Activated gamma-delta T cell (primary cell): Measurements from ENCODE around the gene HOXB8.
A peak's percentile ranks its signal among the peaks of the same experiment; 100 is the strongest.

ENCODE experiments used
- DNase-seq: peaks from one replicate; lab custom pipeline; 2025; lab: John Stamatoyannopoulos, UW

HOXB8 gene

GRCh38 chr17:48596000-48596734 is 18.9 kb downstream of the HOXB8 start:
- no peak for DNase-seq

DNA sequence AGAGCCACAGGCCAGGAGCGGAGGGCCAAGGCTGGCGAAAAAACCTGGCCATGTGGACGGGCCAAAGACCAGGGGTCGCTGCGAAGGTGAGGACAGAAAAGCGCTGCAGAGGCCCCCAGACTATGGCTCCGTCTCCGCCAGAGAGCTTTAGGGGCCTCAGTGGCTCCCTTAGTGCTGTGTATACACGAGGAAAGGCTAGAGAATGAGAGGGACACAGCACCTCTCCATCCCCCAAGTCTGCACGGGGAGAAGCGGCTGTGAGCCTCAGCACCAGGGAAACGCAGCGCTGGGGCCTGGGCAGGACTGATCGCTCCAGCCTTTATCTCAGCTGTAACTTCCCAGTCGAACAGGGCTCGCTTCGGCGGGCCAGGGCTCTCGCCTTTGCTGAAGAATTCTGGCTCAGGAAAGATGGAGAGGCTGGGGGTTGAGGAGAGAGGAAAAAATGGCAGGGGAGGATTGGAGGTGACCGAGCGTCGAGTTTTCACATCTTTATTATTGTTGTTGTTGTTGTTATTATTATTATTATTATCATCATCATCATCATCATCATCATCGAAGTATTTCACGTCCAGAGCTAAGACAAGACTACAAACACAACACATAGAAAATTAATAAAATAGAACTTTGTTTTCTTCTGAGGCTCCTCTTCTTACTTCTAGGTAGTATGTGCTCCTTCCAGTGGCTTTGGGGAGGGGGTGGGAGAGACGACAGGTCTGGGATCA is 19.7 kb downstream of the HOXB8 start:
- DNase-seq: no peak

DNA sequence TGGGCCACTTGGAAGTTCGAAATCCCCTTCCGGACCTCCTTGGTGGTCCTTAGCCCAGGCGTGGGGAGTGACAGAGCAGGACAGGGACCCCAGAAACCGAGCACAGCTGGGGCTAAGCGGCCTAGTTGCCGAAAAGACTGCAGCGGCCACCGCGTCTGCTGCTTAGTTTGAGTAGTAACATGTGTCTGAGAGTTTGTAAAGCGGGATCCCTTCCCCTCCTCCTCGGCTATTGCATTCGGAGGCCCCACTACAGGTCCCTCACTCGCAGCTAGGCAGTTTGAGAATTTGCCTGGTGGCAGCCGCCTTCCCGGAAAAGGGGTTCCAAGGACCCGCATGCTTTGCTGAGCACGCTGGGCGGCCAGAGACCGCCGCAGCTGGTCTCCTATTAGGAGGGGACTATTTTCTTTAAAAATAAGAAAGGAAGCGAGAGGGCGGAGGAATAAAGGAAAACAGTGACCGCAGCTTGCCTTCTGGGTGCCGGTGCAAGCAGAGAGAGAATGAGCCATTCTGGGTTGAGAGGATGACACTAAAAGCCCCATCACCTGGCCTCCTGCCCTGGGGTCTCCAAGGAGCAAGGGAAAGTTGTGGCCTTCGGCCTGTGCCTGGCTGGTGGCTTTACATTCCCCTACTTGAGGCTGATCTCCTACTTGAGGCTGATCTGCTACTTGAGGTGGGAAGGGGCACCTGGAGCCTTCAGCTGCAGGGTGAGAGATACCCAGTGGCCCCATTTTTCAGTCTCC is 20.4 kb downstream of the HOXB8 start:
- no peak for DNase-seq

- DNase-seq: peak; percentile 58
These were observed 21.1 kb downstream of the HOXB8 start for GRCh38 chr17:48593840-48594537.

DNA sequence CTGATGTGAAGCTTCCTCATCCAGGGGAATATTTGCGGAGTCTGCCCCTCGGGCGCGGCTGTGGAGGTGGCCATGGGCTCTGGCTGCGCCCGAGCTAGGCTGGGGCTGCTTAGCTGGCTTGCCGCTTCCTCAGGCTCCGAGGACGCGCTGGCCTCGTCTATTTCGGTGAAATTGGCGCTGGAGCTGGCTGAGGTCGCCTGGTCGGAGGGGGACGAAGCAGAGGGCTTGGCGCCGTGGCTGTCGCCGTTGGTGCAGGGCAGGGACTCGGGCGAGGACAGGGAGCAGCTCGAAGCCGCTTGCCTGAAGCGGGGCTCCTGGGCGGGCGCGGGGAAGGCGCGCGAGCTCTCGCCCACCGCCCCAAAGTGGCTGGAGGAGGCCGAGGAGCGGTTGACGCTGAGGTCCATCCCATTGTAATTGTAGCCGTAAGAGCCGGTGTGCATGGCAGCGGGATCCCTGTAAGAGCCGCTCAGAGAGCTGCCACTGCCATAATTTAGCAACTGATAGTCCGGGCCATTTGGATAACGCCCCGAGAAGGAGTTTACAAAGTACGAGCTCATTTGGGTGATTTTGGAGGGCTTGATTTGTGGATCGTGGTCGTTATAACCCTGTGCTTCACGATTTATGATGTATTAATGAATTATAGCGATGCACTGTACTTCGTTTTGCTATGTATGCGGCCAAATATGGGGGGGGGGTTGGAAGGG is 21.8 kb downstream of the HOXB8 start, which contains the start of gene HOXB5:
TSS of gene HOXB5 (minus strand) at position 654 of the 704 bp plus-strand sequence. CDS start at position 557, 97 bp downstream.
- no peak for DNase-seq

DNA sequence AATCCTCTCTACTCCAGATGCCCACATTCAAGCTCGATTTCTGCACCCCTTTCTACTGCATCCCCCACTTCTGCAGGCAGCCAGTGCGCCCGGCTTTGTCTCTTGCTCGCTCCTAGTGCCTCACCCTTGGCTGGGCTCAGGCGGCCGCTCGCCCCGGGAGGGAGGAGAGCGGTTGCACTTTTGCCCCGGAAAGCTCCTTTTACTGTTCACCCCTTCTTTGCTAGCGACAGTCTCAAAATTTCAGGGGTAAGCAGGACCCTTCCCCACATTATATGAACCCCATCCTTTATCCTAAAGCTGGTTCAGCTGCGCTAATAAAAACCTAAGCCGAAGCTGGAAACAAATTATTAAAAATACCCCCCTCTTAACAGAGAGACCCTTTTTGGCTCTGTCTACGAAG is 22.5 kb downstream of the HOXB8 start:
- no peak for DNase-seq

GRCh38 chr17:48592057-48592514 is 23.0 kb downstream of the HOXB8 start:
- no peak for DNase-seq

DNA sequence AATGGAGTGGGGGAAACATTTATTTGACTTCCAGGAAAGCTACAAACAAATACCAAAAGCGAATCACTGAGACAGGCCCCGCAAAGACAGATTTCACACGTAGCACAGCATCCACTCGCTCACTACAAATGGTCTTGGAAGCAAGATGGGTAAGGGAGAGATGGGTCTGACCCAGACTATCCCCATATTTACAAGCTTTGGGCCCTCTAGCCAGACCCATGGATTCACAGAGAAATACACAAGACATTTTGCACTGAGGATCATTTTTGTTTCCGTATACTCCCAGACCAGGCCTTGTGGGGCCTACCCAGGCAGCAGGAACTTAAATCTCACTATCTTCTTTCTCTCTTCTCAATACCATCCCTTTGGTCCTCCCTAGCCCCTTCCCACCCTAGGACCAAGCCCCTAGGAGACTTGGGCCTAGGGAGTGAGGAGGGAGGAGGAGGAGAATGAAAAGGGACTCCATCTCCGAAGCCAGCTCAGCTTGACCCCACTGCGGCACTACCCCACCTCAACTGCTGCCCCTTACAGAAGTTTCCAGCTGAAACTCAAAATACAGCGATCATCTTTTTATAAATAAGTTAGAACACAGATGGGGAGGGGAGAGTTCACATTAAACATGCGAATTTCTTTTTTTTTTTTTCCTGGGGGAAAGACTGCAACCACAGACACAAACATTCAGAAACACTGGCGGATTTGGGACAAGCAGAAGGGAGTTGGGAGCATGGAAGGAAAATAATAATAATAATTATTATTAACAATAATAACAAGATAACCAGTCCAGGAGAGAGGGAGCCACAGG is 23.6 kb downstream of the HOXB8 start:
- no peak for DNase-seq

DNA sequence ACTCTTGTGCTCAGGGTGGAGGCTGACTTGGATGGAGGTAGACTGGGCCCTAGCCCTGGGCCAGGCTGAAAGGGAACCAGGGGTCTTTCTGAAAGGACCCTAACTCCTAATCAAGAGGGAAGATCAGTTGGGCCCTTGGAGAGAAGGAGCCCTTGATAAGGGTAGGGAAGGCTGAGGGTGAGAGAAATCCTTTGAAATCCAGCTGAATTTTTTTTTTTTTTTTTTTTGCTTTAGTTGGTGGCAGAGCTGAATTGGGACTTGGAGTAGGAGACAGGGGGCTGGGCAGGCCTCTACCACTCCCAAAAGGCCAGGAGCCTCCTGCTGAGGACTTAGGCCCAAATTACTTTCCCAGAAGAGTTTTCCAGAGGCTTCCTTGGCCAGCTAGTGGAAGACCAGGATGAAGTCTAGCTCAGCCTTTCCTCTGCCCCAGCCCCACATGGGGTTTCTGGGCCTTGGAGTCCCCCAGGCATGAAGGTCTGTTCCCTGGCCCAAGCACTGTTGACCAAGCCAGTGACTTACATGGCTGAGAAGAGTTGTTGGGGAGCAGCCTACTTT is 24.4 kb downstream of the HOXB8 start:
- DNase-seq: no peak

DNA sequence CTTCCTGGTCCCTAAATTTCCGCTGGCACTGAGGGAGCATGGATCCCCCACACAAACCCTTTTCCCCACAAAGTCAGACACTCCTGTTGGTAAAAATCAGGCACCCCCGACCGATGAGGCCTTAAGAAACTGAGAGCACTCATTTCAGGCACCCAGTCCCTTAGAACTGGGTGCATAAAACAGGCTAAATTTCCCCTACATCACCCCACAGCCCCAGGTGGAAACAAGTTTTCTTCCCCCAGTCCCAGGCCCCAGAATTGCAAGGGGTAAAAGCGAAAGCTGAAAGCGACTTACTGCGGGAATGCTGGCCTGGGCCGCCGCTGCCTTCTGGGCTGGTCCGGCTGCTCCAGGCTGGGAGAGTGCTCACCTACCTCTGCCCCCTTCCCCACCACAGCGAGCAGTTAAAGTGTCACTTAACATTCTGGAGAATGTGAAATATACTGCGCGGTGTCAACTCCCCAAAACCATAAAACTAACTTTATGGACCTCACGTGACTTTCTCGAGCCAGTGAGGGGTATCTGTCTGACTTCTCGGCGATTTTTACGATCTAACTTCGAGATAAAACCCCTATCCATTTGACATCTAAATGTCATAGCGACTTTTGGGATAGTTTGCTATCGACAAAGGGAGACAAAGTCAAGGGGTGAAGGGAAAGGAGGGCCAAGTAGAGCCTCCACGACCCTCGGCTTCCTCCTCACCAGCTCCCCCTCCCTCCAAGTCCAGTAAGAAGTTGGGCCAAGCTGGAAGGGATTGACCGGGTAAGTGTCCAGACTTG is 25.1 kb downstream of the HOXB8 start, which contains the start of gene HOXB3:
TSS of gene HOXB3 (minus strand) at position 411 of the 776 bp plus-strand sequence. CDS start 37,767 bp downstream, outside the sequence.
- no peak for DNase-seq

DNA sequence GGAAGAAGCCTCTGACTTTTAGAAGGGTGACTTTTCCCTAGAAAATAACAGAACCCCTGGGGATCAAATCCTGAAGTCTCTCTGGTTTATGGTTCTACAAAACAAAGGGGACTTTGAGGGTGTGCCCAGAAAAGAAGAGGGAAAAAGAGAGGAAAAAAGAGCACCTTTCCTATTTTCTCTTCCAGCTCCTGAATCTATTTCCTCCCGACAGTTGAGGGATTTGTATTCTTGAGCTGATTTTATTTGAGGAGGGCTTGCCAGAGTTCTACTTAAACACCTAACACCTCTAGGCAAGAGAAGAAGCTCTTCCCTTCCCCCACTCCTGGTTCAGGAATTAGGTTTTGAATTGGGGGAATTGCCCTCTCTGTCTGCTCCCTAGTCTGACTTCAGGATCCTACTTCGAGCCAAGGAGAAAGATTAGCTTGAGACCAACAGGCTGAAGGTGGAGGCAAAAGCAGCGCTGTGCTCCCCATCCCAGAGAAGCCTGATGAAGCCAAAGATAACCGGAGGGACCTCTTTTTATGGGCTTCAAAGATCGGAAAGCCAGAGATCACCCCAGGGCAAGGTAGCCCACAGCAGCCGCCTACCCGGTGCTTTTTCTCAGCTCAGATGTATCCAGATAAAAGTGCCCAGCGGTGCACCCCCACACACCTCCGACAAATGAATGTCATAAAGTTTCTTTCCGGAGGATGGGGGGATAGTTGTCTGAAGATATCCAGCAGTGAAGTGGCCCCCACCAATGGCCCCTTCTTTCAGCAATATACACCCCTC is 25.8 kb downstream of the HOXB8 start:
- DNase-seq: no peak

- DNase-seq: no peak
These were observed 26.6 kb downstream of the HOXB8 start for GRCh38 chr17:48588528-48588927.

GRCh38 chr17:48588074-48588415 is 27.0 kb downstream of the HOXB8 start:
- DNase-seq: no peak

DNA sequence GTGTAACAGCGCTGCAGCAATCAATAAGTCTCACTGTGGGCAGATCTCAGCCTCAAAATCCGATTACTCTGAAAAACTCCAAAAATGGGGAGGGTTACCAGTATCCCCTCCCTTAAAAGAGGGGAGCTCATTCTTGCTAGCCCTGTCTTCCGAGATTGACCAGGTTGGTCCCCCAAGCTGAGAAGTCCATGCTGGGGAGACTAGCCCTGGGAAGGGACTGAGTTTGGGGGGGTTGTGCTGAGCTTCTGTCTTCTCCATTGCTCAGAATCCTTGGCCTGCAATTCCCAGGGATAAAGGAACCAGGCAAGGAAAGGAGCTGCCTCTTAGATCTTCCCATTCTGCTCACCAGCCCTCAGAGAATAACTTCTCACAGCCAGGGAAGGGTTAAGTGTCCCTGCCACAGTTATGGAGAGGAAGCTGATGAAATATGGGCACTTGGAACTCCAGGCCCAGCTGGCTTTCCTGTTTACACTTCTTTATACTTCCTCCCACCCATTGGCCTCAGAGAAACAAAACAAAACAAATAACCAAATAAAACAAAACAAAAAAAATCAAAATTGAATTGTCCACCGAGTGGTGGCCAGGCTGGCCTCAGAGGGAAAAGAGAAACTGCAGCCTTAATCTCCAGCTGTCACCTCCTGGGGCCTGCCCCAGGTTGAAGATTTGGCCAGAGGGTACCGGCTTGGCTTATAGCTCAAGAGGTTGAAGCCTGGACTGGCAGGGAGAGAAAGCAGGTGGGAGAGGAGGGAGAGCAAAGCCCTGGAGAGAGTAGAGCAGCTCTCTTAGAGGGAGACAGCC is 27.6 kb downstream of the HOXB8 start:
- DNase-seq: no peak

DNA sequence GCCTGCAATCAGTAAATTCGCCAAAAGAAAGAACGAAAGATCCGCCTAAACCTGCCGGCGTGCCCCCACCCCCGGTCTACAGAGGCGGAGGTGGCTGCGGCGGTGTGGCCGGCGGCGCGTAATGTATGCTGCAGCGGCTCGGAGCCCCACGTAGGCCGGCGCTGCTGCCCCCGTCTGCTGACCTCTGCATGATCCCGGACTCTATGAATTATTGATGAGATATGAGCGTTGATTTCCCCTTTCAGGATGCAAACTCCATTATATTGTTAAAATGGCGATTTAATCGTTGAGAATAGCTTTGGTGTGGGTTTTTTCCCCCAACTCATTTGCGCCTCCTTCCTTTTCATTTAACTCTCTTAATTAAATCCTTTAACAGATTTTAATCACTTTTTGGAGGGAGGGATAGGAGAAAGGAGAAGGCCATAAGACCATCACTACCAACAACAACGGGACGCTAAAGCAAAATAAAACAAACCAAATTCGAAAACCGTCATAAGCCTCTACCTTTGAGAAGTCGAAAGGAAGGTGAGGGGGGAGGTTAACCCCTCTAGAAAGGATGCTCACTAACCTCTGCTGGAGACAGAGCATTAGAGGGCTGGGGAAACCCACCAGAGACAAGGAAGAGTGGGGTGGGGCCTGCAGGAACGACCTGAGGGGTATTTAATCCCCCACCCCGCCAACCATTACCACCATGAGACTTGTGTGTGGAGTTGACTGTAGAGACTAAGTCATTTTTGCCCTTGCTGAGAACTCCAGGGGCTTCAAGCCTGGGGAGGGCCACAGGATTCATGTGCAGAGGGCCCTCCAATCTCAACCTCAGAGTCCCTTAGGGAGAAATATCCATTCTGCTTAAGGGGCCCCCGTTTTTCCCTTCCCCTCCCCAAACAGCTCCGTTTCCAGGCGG is 28.5 kb downstream of the HOXB8 start:
- peak; percentile 30 for DNase-seq

DNA sequence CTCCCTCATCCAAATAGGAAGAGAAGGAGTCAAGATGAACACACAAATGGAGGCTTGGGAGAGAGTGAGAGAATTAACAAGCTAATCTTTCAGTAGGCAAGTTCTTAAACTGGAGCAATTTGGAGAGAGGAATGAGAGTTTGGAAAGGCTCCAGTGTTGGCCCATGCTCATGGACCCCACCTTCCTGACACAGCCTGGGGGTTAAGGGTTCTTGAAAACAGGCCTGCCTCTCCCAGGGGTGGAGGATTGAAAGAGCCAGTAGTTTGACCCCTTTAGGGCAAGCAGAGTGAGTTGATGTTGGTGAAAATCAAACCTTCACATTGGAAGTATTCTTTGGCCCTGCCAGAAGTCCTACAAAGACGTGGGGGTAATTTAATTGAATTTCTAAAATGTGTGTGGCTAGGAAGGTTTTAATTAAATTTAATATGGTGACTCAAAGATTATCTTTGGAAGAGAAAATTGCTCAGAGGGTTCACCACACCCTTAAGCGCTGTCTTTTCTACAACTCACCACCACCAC is 30.8 kb downstream of the HOXB8 start:
- DNase-seq: no peak
